Mucosa of rectum (tissue), 2 donors: Measurements from ENCODE around the gene PHRF1.
A peak's percentile ranks its signal among the peaks of the same experiment; 100 is the strongest.

Source experiments
- H3K27ac ChIP-seq, 2 donors: one replicate each; pipeline ENCODE4 v1.7.0; 2013; ENCODE audit warnings: inconsistent platforms in 2 of 2, low read depth in 2 of 2, low read length in 2 of 2
- H3K27me3 ChIP-seq, 2 donors: one replicate each; pipeline ENCODE4 v1.7.0; 2013; ENCODE audit warnings: low read length in 2 of 2; ENCODE audit not compliant: control insufficient read depth in 2 of 2, insufficient read depth in 2 of 2
- H3K36me3 ChIP-seq, 2 donors: one replicate each; pipeline ENCODE4 v1.7.0; 2013; ENCODE audit warnings: low read length in 2 of 2; ENCODE audit not compliant: control insufficient read depth in 2 of 2, insufficient read depth in 2 of 2
- H3K4me1 ChIP-seq, 2 donors: one replicate each; pipeline ENCODE4 v1.7.0; 2013; ENCODE audit warnings: low read length in 2 of 2, mild to moderate bottlenecking in 1 of 2; ENCODE audit not compliant: control insufficient read depth in 2 of 2, insufficient read depth in 2 of 2
- H3K4me3 ChIP-seq, 2 donors: one replicate each; pipeline ENCODE4 v1.7.0; 2013; ENCODE audit warnings: low read length in 2 of 2
- H3K9ac ChIP-seq, 2 donors: one replicate each; pipeline ENCODE4 v1.7.0; 2013; ENCODE audit warnings: low read length in 2 of 2, low read depth in 1 of 2, mild to moderate bottlenecking in 1 of 2
- H3K9me3 ChIP-seq, 2 donors: one replicate each; pipeline ENCODE4 v1.7.0; 2013; ENCODE audit warnings: low read length in 2 of 2; ENCODE audit not compliant: control insufficient read depth in 2 of 2
- donor health status: healthy.
- donor health status: Normal muscosa, but diverticular disease.

The PHRF1 gene

DNA sequence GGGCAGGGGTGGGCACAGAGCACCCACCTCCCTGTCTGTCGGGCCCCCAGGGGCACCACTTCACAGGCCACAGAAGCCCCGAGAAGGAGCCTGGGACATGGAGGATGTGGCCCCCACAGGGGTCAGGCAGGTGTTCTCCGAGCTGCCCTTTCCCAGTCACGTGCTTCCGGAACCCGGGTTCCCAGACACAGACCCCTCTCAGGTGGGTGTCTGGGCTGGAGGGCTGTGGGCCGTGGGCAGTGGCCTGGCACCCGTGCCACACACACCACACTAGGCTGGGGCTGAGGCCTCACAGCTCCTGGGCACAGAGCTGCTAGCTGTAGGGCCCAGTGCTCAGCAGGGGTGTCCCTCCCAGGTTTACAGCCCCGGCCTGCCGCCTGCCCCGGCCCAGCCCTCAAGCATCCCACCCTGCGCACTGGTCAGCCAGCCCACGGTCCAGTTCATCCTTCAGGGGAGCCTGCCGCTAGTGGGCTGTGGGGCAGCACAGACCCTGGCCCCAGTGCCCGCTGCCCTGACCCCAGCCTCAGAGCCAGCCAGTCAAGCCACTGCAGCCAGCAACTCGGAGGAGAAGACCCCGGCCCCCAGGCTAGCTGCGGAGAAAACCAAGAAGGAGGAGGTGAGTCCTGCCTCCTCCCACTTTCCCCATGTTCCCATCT is 34.0 kb downstream of the PHRF1 start:
- Histone ChIP-seq H3K9me3 (no peaks in the 10 kb centered on the region), H3K9ac (no peak overlapping the region), H3K36me3 (peaks cover 69 to 72% of the 10 kb centered on the region in 2 donors), H3K4me1 (peaks cover 29 to 37% of the 10 kb centered on the region in 2 donors), H3K27me3 (no peaks in the 10 kb centered on the region), H3K27ac (no peak overlapping the region), H3K4me3 (no peak overlapping the region)

DNA sequence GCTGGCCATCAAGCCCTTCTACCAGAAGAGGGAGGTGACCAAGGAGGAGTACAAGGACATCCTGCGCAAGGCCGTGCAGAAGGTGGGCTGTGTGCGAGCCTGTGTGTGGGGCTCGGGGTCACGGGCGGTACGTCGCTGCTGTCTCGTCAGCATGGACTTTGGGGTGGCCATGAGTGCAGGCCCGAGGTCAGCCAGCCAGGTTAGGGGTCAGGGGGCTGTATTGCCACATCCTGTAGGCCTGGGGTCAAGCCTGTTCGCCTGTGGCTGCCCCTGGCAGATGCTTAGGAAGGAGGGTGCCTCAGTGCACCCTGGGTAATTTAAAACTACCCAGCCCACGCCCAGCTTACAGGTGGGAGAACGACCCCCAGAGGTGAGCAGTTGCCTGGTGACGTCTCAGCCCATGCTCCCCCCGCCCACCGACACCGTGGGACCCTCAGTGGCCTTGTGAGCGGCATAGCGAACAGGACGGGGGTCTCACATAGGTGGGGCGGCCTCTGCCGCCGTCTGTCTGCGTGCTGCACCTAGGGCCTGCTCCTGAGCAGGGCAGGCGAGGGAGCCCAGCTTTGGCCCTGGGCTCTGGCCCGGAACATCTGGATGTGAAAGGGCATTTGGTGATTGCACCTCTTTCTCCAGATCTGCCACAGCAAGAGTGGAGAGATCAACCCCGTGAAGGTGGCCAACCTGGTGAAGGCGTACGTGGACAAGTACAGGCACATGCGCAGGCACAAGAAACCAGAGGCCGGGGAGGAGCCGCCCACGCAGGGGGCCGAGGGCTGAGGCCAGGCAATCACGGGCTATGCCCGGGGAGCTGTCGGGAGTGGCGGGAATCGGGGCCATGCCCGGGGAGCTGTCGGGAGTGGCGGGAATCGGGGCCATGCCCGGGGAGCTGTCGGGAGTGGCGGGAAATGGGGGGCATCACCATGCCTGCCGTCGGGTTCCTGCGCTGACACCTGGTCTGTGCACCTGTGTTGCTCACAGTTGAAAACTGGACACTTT is 35.0 kb downstream of the PHRF1 start:
- H3K4me1 ChIP-seq: peaks cover 35 to 42% of the 10 kb centered on the region in 2 donors
- no peaks in the 10 kb centered on the region for H3K27me3 ChIP-seq
- H3K9ac ChIP-seq: no peak overlapping the region
- peak overlapping the region; percentile 76 to 82 for H3K27ac ChIP-seq
- no peak overlapping the region for H3K4me3 ChIP-seq
- no peaks in the 10 kb centered on the region for H3K9me3 ChIP-seq
- peaks cover 59 to 63% of the 10 kb centered on the region in 2 donors for H3K36me3 ChIP-seq

DNA sequence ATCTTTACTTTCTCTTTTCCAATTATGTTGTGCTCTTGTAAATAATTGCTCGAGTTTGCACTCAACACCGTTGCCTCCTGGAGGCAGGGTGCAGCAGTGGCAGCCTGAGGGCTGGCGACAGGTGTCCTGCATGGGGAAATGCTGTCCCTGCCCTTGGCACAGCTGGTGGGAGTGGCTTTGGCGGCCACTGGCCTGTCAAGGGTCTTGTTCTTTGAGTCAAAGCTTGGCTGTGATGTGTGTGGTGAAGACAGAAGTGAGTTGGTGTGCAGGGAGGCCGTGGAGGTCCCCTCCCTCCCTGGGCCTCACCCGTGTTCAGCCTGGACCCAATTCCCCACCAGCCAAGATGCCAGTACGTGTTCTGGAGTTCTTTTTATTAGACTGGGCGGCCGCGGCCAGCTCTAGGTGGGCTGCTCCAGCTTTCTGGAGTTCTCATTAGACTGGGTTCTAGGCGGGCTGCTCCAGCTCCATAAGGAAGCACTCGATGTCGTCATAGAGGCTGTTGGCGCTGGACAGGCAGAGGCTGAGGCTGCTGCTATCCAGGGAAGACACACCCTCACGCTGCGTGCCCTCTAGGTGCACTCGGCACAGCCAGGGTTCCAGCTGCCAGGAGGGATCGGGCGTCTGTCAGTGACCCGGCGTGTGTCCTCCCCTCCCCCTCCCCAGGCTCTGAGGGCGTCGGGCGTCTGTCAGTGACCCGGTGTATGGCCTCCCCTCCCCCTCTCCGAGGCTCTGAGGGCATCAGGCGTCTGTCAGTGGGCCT is 36.1 kb downstream of the PHRF1 start:
- H3K9me3 ChIP-seq: no peaks in the 10 kb centered on the region
- H3K27ac ChIP-seq: peak overlapping the region; percentile 76 to 82
- H3K36me3 ChIP-seq: peaks cover 49 to 52% of the 10 kb centered on the region in 2 donors
- no peaks in the 10 kb centered on the region for H3K27me3 ChIP-seq
- peak overlapping the region; percentile 24 to 41 for H3K9ac ChIP-seq
- no peak overlapping the region for H3K4me3 ChIP-seq
- H3K4me1 ChIP-seq: peaks cover 39 to 42% of the 10 kb centered on the region in 2 donors

DNA sequence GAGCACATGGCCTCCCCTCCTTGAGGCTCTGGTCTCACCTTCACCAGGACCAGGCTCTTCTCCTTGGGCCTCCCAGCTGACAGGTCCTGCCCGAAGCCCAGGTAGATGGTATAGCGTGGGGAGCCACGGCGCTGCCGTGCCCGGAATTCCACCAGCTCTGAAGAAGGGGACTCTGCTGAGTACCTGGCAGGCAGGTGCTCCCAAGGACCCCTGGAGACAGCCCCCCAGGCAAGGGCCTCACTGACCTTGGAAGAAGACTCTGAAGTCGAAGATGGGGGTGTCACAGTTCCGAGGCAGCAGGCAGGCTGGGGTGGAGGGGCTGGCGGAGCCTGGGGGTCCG is 36.7 kb downstream of the PHRF1 start:
- H3K4me1 ChIP-seq: peaks cover 39 to 42% of the 10 kb centered on the region in 2 donors
- no peaks in the 10 kb centered on the region for H3K27me3 ChIP-seq
- H3K9me3 ChIP-seq: no peaks in the 10 kb centered on the region
- H3K4me3 ChIP-seq: no peak overlapping the region
- peaks cover 45 to 47% of the 10 kb centered on the region in 2 donors for H3K36me3 ChIP-seq
- H3K27ac ChIP-seq: peak overlapping the region; percentile 76 to 82
- peak overlapping the region; percentile 24 to 41 for H3K9ac ChIP-seq

DNA sequence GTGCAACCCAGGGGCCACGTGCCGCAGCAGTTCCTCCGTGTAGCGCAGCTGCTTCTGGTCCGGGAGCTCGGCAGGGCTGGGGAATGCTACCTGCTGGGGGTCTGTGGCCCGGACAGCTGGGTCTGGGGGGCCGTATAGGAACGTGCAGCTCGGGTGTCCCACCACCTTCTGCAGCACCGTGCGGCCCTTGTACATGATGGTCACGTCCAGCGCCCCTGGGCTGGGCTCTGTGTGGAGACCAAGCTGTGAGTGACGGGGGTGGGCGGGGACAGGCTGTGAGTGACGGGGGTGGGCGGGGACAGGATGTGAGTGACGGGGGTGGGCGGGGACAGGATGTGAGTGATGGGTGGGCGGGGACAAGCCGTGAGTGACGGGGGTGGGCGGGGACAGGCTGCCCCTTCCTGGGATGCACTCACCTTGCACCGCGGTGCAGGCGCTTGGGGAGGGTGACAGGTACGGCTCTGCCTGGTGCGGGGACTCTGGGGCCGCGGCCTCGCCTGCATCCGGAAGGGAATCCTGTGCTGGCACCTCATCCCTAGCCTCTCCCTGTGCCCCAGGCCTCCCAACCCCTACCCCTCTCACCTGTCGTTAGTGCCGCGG is 37.2 kb downstream of the PHRF1 start:
- Histone ChIP-seq H3K9me3 (no peaks in the 10 kb centered on the region), H3K9ac (peak overlapping the region in 1 of 2 donors; percentile 95), H3K4me3 (peak overlapping the region; percentile 59 to 88), H3K36me3 (peaks cover 40 to 47% of the 10 kb centered on the region in 2 donors), H3K4me1 (peaks cover 39 to 42% of the 10 kb centered on the region in 2 donors), H3K27ac (peak overlapping the region; percentile 98 to 99), H3K27me3 (no peaks in the 10 kb centered on the region)

DNA sequence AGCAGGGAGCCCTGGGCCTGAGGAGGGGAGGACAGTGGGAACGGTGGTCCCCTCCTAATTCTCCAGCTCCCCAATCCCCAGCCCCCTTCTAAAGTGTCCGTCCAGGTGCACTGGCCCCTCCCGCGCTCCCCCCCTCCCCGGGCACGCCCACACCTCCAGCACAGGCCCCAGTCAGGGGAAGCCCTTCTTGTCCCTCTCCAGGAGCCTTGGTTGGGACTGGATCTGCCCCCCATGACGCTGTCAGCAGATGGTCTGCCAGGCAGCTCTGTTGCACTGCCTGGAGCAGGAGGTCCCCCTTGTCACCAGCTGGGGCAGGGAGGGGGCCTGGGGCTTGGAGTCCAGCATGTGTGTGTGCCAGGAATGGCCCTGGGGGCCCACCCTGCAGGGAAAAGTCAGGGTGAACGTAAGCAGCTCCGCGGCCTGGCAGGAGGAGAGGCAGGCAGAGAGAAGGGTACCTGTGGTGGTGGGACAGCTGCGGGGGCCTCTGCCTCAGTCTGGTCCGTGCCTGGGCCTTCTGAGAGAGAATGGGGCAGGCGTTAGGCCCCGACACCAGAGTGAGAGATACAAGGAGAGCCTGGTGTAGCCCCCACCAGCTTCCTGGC is 37.9 kb downstream of the PHRF1 start:
- Histone ChIP-seq H3K9ac (peak overlapping the region; percentile 56 to 95), H3K36me3 (peaks cover 34 to 40% of the 10 kb centered on the region in 2 donors), H3K27ac (peak overlapping the region; percentile 98 to 99)

DNA sequence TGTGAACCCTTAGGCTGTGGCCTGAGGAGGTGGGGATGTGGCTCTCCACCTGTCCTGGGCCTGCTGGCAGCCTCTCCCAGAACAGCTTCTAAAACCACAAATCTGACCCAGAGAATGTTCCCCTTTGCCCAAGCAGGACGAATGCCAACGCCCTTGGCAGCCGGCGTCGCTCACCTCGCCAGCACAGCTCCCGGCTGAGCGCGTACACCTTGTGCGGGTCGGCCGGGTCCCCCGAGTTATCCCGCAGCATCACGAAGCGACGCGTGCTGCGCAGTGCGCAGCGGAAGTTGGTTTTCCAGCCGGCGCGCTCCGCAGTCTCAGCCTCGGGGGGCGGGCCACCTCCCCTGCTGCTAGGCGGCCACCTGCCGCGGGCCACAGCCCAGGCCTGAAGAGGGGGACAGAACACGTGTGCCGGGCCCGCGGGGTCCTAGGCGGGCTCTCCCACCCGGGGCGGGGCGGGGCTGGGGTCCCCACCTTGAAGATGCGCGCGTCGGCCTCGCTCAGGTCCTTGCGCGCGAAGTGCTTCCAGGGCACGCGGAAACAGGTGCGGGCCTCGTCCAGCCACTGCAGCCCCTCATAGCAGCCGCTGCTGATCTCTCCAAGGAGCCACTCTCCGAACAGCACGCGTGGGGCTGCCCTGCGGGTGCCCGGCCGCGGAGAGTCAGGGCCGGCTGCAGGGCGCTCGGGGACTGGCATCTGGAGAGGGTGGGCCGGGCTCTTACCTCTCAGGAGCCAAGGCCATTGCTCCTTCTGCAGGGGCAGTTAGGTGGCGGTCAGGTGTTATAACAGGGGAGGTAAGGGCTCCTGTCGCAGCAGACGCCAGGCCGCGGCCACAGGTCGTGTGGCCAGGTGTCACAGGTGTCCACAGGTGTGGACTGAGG is 38.6 kb downstream of the PHRF1 start:
- no peaks in the 10 kb centered on the region for H3K9me3 ChIP-seq
- H3K4me3 ChIP-seq: peak overlapping the region; percentile 80 to 88
- H3K36me3 ChIP-seq: peaks cover 29 to 36% of the 10 kb centered on the region in 2 donors
- peak overlapping the region; percentile 98 to 99 for H3K27ac ChIP-seq
- peaks cover 39 to 42% of the 10 kb centered on the region in 2 donors for H3K4me1 ChIP-seq
- H3K9ac ChIP-seq: peak overlapping the region; percentile 88 to 95
- no peaks in the 10 kb centered on the region for H3K27me3 ChIP-seq

More for the DNA sequence above, 37.9 kb downstream of the PHRF1 start:
- H3K27me3 ChIP-seq: no peaks in the 10 kb centered on the region
- H3K9me3 ChIP-seq: no peaks in the 10 kb centered on the region
- H3K4me3 ChIP-seq: peak overlapping the region; percentile 59 to 88
- H3K4me1 ChIP-seq: peaks cover 39 to 42% of the 10 kb centered on the region in 2 donors

DNA sequence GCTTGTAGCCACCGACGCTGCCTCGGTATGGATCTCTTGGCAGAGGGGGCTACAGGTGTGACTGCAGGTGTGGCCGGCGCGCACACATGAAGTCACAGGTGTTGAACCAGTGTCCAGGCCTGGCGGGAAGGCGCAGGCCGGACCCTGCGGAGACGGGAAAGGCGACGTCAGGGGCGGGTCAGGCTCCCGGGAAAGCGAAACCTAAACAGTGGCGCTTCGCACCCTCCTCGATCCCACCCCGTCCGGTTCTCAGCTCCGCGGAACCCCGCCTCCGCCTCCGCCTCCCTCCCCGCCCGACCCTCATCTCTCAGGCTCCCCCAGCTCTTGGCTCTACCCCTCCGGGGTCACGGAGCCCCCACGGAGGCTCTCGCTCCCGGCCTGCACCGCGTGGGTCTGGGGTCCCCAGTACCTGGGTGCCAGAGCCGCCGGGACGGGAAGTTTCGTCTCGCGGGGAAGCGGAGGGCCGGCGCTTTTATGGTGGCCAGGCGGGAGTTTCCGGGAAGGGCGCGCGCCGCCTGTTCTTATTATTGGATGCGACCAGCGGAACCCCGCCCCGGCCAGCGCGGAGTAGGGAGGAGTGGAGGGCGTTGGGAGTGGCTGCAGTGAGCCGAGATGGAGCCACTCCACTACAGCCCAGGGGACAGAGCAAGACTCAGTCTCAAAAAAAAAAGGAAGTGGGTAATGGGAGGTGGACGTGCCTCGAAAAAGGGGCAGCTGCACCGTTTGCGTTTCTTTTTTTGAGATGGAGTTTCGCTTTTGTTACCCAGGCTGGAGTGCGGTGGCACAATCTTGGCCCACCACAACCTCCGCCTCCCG is 39.4 kb downstream of the PHRF1 start, which contains the start of gene IRF7:
IRF7 (minus strand) TSS at position 447 of the 816 bp plus-strand sequence. CDS start 586 bp downstream, outside the sequence.
- Histone ChIP-seq H3K9me3 (no peaks in the 10 kb centered on the region), H3K9ac (peak within 1 kb of the TSS; percentile 88 to 95), H3K4me3 (peak within 1 kb of the TSS; percentile 80 to 88), H3K36me3 (peaks cover 26 to 32% of the 10 kb centered on the region in 2 donors), H3K4me1 (peaks cover 39 to 42% of the 10 kb centered on the region in 2 donors), H3K27ac (peak within 1 kb of the TSS; percentile 98 to 99), H3K27me3 (no peaks in the 10 kb centered on the region)
